Measurements from ENCODE around the gene SERPINA3. TPM values are rescaled to one million over a fixed set of nuclear protein-coding genes. Genes with fewer than 3 reads are reported as not detected.

The SERPINA3 gene
- total RNA-seq, 1 experiment from 2014 or later: 0.95 TPM

- Histone ChIP-seq H3K9me3 (replicated peaks) (peaks cover 8% of the 10 kb centered on the region), H3K36me3 (no peaks in the 10 kb centered on the region)
Measured at GRCh38 chr14:94622653-94623421, 10.6 kb downstream of the SERPINA3 start.

DNA sequence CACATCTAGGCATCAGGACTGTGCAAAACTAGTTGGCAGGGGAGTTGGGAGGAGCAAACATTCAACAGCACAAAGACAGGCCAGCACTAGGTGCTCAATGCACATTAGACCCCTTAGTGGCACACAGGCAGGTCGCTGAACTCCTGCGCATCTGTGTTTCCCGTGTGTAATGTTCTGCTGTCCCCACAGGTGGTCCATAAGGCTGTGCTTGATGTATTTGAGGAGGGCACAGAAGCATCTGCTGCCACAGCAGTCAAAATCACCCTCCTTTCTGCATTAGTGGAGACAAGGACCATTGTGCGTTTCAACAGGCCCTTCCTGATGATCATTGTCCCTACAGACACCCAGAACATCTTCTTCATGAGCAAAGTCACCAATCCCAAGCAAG, 11.2 kb downstream of the SERPINA3 start:
- no peaks in the 10 kb centered on the region for H3K4me1 ChIP-seq (replicated peaks)
- no peak overlapping the region for H3K27ac ChIP-seq
- peaks cover 2% of the 10 kb centered on the region for H3K9me3 ChIP-seq (replicated peaks)
- H3K27me3 ChIP-seq (replicated peaks): no peaks in the 10 kb centered on the region
- no peak overlapping the region for H3K4me3 ChIP-seq
- H3K36me3 ChIP-seq: no peaks in the 10 kb centered on the region
- no peak for DNase-seq (ENCODE audit: low read depth in 1 of 2, low spot score in 2 of 2)

More at GRCh38 chr14:94622653-94623421, 10.6 kb downstream of the SERPINA3 start:
- no peak overlapping the region for H3K27ac ChIP-seq
- DNase-seq (ENCODE audit: low read depth in 1 of 2, low spot score in 2 of 2): no peak
- H3K4me1 ChIP-seq (replicated peaks): no peaks in the 10 kb centered on the region
- no peak overlapping the region for H3K4me3 ChIP-seq
- no peaks in the 10 kb centered on the region for H3K27me3 ChIP-seq (replicated peaks)

GRCh38 chr14:94623856-94624499, 11.8 kb downstream of the SERPINA3 start:
- Histone ChIP-seq H3K9me3 (replicated peaks) (no peaks in the 10 kb centered on the region), H3K4me1 (replicated peaks) (no peaks in the 10 kb centered on the region), H3K27ac (no peak overlapping the region), H3K27me3 (replicated peaks) (no peaks in the 10 kb centered on the region), H3K4me3 (no peak overlapping the region), H3K36me3 (no peaks in the 10 kb centered on the region)
- no peak for DNase-seq (ENCODE audit: low read depth in 1 of 2, low spot score in 2 of 2)

DNA sequence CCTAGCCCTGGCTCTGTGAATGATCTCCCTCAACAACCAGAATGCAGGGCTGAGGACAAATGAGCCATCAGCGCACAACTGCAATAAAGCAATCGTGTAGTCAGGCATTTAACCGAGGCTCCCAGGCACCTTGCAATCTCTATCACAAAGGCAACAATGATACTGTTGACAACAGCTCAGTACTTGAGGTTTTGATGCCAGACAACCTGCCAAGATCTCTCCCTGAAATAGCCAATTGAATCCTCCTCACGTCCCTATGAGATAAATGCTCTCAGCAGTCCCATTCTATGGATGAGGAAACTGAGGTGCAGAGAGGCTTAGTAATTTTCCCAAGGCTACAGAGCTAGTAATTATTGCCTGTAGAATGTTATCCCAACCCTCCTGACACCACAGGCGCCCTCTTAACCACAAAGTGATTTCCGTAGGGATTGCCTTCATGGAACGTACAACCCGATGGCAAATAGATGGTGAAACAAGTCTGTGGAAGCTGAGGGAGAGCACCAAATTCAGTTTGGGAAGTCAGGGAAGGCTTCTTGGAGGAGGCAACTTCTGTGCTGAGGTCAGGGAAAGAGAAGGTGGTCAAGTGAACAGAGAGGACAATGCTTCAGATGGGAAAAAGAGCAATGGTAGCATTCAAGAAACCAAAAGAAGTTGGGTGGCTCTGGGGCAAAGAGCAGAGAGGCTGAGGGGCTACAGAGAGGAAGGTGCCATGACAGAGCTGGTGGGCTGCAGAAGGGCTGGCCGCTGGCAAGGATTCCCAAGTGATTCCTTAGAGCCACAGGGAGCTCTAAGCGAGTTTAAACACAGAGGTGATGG, 12.6 kb downstream of the SERPINA3 start:
- no peak overlapping the region for H3K27ac ChIP-seq
- no peak overlapping the region for H3K4me3 ChIP-seq
- H3K4me1 ChIP-seq (replicated peaks): no peaks in the 10 kb centered on the region
- no peaks in the 10 kb centered on the region for H3K36me3 ChIP-seq
- H3K27me3 ChIP-seq (replicated peaks): no peaks in the 10 kb centered on the region
- DNase-seq (ENCODE audit: low read depth in 1 of 2, low spot score in 2 of 2): no peak
- no peaks in the 10 kb centered on the region for H3K9me3 ChIP-seq (replicated peaks)

- Histone ChIP-seq H3K4me1 (replicated peaks) (no peaks in the 10 kb centered on the region), H3K27ac (no peak overlapping the region), H3K36me3 (no peaks in the 10 kb centered on the region), H3K27me3 (replicated peaks) (no peaks in the 10 kb centered on the region), H3K9me3 (replicated peaks) (no peaks in the 10 kb centered on the region), H3K4me3 (no peak overlapping the region)
- DNase-seq (ENCODE audit: low read depth in 1 of 2, low spot score in 2 of 2): no peak
Measured at GRCh38 chr14:94625353-94625635, 13.1 kb downstream of the SERPINA3 start.

DNA sequence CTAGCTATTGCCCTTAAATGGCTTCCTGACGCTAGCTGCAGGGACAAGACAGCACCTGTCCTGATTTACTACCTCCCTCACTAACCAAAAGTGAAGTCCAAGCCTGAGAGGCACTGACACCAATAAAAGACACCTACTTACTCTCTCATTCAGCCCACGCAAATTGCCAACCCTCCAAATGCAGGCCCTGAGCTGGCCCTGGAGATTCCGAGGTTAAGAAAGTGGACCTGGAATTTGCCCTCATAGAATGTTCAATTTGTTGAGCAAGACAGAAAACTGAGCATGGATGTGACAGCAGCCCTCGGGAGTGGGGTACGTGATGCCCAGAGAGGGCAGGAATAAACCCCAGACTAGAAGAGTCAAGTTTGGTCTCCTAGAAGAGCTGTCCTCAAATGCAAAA, 16.4 kb downstream of the SERPINA3 start:
- H3K4me3 ChIP-seq: no peak overlapping the region
- H3K4me1 ChIP-seq (replicated peaks): no peaks in the 10 kb centered on the region
- no peaks in the 10 kb centered on the region for H3K27me3 ChIP-seq (replicated peaks)
- H3K27ac ChIP-seq: no peak overlapping the region
- no peak for DNase-seq (ENCODE audit: low read depth in 1 of 2, low spot score in 2 of 2)
- H3K36me3 ChIP-seq: no peaks in the 10 kb centered on the region
- H3K9me3 ChIP-seq (replicated peaks): no peaks in the 10 kb centered on the region

DNA sequence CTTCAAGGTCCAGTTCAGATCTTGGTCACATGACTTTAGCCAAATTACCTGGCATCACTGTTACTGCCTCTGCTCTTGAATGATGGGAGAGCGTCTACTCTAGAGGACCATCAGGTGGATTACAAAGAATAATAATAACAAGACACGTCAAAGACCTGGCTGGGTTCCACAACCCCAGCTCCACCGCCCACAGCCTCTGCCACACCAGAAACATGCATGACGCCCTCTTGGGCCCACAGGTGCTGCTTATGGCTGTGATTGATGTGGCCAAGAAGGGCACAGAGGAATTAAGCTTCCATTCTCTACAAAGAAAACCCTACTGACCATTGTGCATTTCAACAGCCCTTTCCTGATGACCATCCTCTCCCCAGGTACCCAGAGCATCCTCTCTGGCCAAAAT, 18.2 kb downstream of the SERPINA3 start:
- no peaks in the 10 kb centered on the region for H3K36me3 ChIP-seq
- H3K4me1 ChIP-seq (replicated peaks): no peaks in the 10 kb centered on the region

GRCh38 chr14:94631050-94631449, 18.9 kb downstream of the SERPINA3 start:
- no peak for DNase-seq (ENCODE audit: low read depth in 1 of 2, low spot score in 2 of 2)
- H3K9me3 ChIP-seq (replicated peaks): no peaks in the 10 kb centered on the region
- H3K4me3 ChIP-seq: no peak overlapping the region
- H3K4me1 ChIP-seq (replicated peaks): no peaks in the 10 kb centered on the region
- no peaks in the 10 kb centered on the region for H3K27me3 ChIP-seq (replicated peaks)
- H3K27ac ChIP-seq: no peak overlapping the region
- H3K36me3 ChIP-seq: no peaks in the 10 kb centered on the region

More for the DNA sequence above, 18.2 kb downstream of the SERPINA3 start:
- no peak for DNase-seq (ENCODE audit: low read depth in 1 of 2, low spot score in 2 of 2)
- H3K4me3 ChIP-seq: no peak overlapping the region
- no peaks in the 10 kb centered on the region for H3K27me3 ChIP-seq (replicated peaks)
- H3K27ac ChIP-seq: no peak overlapping the region
- H3K9me3 ChIP-seq (replicated peaks): no peaks in the 10 kb centered on the region

DNA sequence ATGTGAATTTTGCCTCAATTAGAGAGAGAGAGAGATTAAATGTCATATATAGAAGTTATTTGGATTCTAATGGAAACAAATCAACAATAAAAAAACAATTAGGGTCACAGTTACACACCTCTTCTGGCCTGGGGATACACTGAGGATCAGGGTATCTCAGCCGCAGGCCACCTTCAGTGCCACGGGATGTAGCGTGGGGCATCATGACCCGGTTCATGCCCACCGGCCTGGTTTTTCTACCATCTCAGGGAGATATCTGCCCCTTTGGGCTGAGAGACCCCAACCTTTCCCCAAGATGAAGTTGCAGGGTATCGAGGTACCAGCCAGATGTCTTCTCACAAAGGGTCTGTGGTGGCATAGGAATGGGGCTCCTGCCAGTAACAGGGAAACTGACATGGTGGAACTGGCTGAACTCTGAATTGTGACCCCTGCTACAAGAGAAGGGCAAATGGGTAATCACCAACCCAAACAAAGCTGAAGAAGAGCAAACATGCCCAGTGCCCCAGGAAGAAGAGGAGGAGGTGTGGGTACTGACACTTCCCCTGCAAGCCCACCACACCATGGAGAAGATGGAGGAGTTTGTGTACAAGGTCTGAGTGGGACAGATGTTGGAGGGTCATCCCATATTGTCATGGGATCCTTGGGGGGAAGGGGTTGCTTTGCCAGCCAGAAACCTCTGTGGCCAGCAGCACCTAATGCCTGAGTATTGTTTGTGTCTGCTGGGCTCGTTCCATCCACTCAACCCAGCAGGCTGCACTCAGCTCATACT, 19.5 kb downstream of the SERPINA3 start:
- no peaks in the 10 kb centered on the region for H3K36me3 ChIP-seq
- DNase-seq (ENCODE audit: low read depth in 1 of 2, low spot score in 2 of 2): no peak
- no peak overlapping the region for H3K27ac ChIP-seq

DNA sequence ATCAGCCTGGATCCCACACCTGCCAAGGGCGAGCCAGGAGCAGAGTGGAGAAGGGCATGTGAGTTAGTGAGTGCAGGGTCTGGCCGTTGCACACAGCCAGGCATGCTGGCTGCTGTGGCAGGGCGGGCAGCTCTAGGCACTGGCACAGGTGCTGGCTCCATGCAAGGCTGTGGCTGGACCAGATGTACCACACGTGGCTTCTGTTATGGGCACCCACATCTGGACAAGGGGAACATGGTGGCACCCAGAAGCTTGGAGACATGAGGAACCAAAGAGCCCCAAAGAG, 20.1 kb downstream of the SERPINA3 start:
- no peak for DNase-seq (ENCODE audit: low read depth in 1 of 2, low spot score in 2 of 2)
- Histone ChIP-seq H3K27ac (no peak overlapping the region), H3K9me3 (replicated peaks) (no peaks in the 10 kb centered on the region), H3K27me3 (replicated peaks) (no peaks in the 10 kb centered on the region), H3K4me3 (no peak overlapping the region), H3K36me3 (no peaks in the 10 kb centered on the region), H3K4me1 (replicated peaks) (no peaks in the 10 kb centered on the region)

More for the DNA sequence above, 19.5 kb downstream of the SERPINA3 start:
- Histone ChIP-seq H3K4me1 (replicated peaks) (no peaks in the 10 kb centered on the region), H3K27me3 (replicated peaks) (no peaks in the 10 kb centered on the region), H3K9me3 (replicated peaks) (no peaks in the 10 kb centered on the region), H3K4me3 (no peak overlapping the region)

DNA sequence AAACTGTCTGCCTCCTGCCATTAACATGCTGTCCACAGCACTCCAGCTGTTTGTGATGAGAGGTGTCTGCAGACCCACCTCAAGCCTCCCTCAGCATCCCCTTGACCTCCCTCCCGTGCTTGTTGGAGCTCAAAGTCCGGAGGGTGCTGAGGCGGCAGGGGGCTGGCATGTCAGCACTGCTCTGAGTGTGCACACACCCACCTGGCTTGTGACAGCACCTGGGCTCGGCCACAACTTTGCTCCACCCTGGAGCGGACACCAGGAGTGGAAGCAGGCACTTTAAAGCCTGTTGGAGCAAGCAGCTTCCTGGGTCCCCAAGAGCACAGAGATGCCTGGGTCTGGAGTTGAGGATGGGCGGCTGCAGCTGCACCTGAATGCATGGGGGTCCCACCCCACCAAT, 20.9 kb downstream of the SERPINA3 start:
- Histone ChIP-seq H3K36me3 (no peaks in the 10 kb centered on the region), H3K4me1 (replicated peaks) (no peaks in the 10 kb centered on the region)
- DNase-seq (ENCODE audit: low read depth in 1 of 2, low spot score in 2 of 2): no peak

DNA sequence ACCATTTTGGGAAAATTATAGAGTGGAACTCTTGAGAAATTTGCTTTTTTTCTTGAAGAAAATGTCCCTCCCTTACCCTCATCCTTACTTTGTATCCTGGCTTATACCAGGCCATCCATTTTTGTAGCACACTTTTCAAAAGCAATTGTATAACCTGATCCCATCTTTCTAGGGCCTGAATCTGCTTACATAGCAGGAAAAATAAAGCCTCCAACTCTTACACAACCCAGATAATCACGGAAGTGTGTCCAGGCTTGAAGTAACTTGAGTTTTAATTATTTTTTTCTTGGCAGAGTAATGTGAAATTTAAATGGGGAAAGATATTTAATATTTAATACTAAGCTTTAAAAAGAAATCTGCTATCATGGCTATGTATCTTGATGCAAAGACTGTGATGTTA, 23.0 kb downstream of the SERPINA3 start:
- DNase-seq (ENCODE audit: low read depth in 1 of 2, low spot score in 2 of 2): no peak
- no peaks in the 10 kb centered on the region for H3K4me1 ChIP-seq (replicated peaks)
- no peaks in the 10 kb centered on the region for H3K36me3 ChIP-seq
- H3K4me3 ChIP-seq: no peak overlapping the region
- H3K9me3 ChIP-seq (replicated peaks): no peaks in the 10 kb centered on the region
- no peak overlapping the region for H3K27ac ChIP-seq
- H3K27me3 ChIP-seq (replicated peaks): no peaks in the 10 kb centered on the region

More for the DNA sequence above, 20.9 kb downstream of the SERPINA3 start:
- H3K4me3 ChIP-seq: no peak overlapping the region
- no peak overlapping the region for H3K27ac ChIP-seq
- no peaks in the 10 kb centered on the region for H3K27me3 ChIP-seq (replicated peaks)
- H3K9me3 ChIP-seq (replicated peaks): no peaks in the 10 kb centered on the region

DNA sequence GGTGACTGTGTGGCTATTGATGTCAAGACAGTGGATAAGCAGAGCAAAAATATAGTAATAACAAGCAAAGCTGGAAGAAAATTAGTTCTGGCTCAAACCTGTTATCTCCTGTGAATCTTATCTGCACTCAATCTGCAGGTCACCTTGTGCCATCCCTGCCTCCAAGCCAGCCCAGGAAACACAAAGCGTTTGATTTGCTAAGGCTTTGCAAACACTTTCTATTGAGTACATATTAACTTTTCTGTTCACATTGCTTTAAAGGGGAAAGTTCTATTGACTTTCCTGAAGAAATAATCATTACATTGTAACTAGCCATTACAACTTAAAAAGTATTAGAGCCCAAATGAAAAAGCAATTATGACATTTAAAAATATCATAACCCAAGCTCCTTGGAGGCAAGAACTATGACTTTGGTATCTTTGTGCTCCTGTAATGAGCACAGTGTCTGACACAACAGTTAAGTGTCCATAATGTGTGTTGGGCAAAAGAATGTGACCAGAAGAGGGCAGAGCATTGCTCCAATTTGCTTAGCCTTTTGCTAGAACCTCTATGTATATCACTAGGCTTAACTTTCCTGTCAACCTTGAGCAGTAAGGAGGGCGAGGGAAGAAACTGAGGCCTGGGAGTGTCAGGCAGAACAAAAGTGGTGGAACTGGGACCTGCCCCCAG, 24.7 kb downstream of the SERPINA3 start:
- no peak overlapping the region for H3K27ac ChIP-seq
- H3K27me3 ChIP-seq (replicated peaks): no peaks in the 10 kb centered on the region
- H3K36me3 ChIP-seq: no peaks in the 10 kb centered on the region
- DNase-seq (ENCODE audit: low read depth in 1 of 2, low spot score in 2 of 2): no peak
- no peaks in the 10 kb centered on the region for H3K9me3 ChIP-seq (replicated peaks)
- H3K4me3 ChIP-seq: no peak overlapping the region
- H3K4me1 ChIP-seq (replicated peaks): no peaks in the 10 kb centered on the region

Measured in SJSA1 (cell line).